GM12878 (cell line): ENCODE measurements around the gene DIP2B. TPM values are rescaled to one million over a fixed set of nuclear protein-coding genes. Genes with fewer than 3 reads are reported as not detected.

Source experiments
- ATAC-seq: fragments of 200-7000 bp; cut with Tn5 transposase; 3 replicates; pipeline ENCODE4 v1.9.1; 2020; ENCODE audit warnings: mild to moderate bottlenecking, moderate library complexity
- BruUV-seq: library from RNA; stranded (reverse); fragments of 400-500 nt; replicated peaks from 2 replicates; lab custom pipeline; 2021; lab: Mats Ljungman, UMichigan
- CTCF ChIA-PET: fragments of 300-600 bp; sonication (Branson Sonifier 250); formaldehyde crosslinking; extraction: SDS; loops from one replicate; lab custom pipeline; 2021; ENCODE audit warnings: inconsistent platforms; lab: Yijun Ruan, JAX
- POLR2A ChIA-PET: fragments of 350-600 bp; formaldehyde crosslinking; extraction: SDS; loops from one replicate; lab custom pipeline; 2021; ENCODE audit warnings: inconsistent platforms; lab: Charles Lee
- RAD21 ChIA-PET: fragments of 300-600 bp; sonication (Branson Sonifier 250); formaldehyde crosslinking; loops from one replicate; lab custom pipeline; 2023; ENCODE audit warnings: antibody characterized with exemption; ENCODE audit not compliant: unreplicated experiment; lab: Charles Lee
- SMC1A ChIA-PET: fragments of 300-600 bp; sonication (Branson Sonifier 250); formaldehyde crosslinking; loops from one replicate; lab custom pipeline; 2023; ENCODE audit not compliant: unreplicated experiment, uncharacterized antibody; lab: Charles Lee
- DNase-seq: peaks from one replicate; pipeline ENCODE4 v3.0.0-alpha.2; 2011; ENCODE audit warnings: low read depth, low spot score
- FAIRE-seq: peaks from 3 replicates; lab custom pipeline; 2011; peaks lifted over from hg19 to GRCh38; lab: Jason Lieb, UNC
- H2AFZ ChIP-seq: 2 replicates; pipeline ENCODE4 v1.6.0; 2011; ENCODE audit warnings: low read depth, low read length, control low read depth; ENCODE audit not compliant: control insufficient read depth
- H3K27ac ChIP-seq: 2 replicates; pipeline ENCODE4 v1.5.1; 2011; ENCODE audit warnings: control low read depth; ENCODE audit not compliant: control insufficient read depth, insufficient read depth
- H3K27me3 ChIP-seq, 2 experiments: replicated peaks in 1 of 2; 2 replicates each; pipeline versions ENCODE4 v1.6.0 to v1.6.1; 2011; ENCODE audit warnings: low read length in 1 of 2; ENCODE audit not compliant: control insufficient read depth in 2 of 2, insufficient read depth in 2 of 2
- H3K36me3 ChIP-seq, 2 experiments: 2 replicates each; pipeline ENCODE4 v1.5.1; 2011; ENCODE audit warnings: low read length in 1 of 2; ENCODE audit not compliant: control insufficient read depth in 2 of 2, insufficient read depth in 2 of 2
- H3K4me1 ChIP-seq: 2 replicates; pipeline ENCODE4 v1.6.1; 2011; ENCODE audit warnings: mild to moderate bottlenecking, low read length, moderate library complexity, mixed read lengths; ENCODE audit not compliant: control insufficient read depth, insufficient read depth
- H3K4me2 ChIP-seq: 2 replicates; pipeline ENCODE4 v1.6.0; 2011; ENCODE audit warnings: control low read depth; ENCODE audit not compliant: control insufficient read depth, insufficient read depth
- H3K4me3 ChIP-seq: fragments of 200-600 bp; sonication (generic); 2 replicates; pipeline ENCODE4 v1.5.1; 2016
- H3K79me2 ChIP-seq: 2 replicates; pipeline ENCODE4 v1.6.0; 2011; ENCODE audit warnings: low read length; ENCODE audit not compliant: control insufficient read depth, insufficient read depth
- H3K9ac ChIP-seq: 2 replicates; pipeline ENCODE4 v1.8.0; 2011; ENCODE audit warnings: low read length, control low read depth, mixed read lengths; ENCODE audit not compliant: control insufficient read depth, insufficient read depth
- H3K9me3 ChIP-seq: replicated peaks from 3 replicates; pipeline ENCODE4 v1.5.1; 2011; ENCODE audit warnings: mild to moderate bottlenecking, low read length; ENCODE audit not compliant: control insufficient read depth, insufficient read depth
- H4K20me1 ChIP-seq: 2 replicates; pipeline ENCODE4 v1.6.0; 2011; ENCODE audit not compliant: control insufficient read depth, insufficient read depth
- CBX3 ChIP-seq: fragments of 200-600 bp; sonication (generic); IDR thresholded peaks from 2 replicates; pipeline ENCODE4 v1.6.1; 2016; ENCODE audit warnings: low read depth, borderline replicate concordance
- PAX8 ChIP-seq: fragments of 450-650 bp; IDR thresholded peaks from 2 replicates; pipeline ENCODE4 v1.6.1; 2017; ENCODE audit warnings: mild to moderate bottlenecking, moderate library complexity
- RAD21 ChIP-seq: IDR thresholded peaks from 2 replicates; pipeline ENCODE4 v1.6.1; 2011; ENCODE audit warnings: mild to moderate bottlenecking, low read depth, low read length, moderate library complexity; ENCODE audit not compliant: insufficient read depth
- SIN3A ChIP-seq: IDR thresholded peaks from 2 replicates; pipeline ENCODE4 v1.6.1; 2012; ENCODE audit warnings: low read depth, low read length, improper control_type of control experiment
- TBL1XR1 ChIP-seq: IDR thresholded peaks from 2 replicates; pipeline ENCODE4 v1.6.1; 2012; ENCODE audit warnings: low read depth, low read length, improper control_type of control experiment
- ZBTB40 ChIP-seq: fragments of 450-650 bp; IDR thresholded peaks from 2 replicates; pipeline ENCODE4 v1.6.1; 2016; ENCODE audit warnings: mild to moderate bottlenecking, moderate library complexity, borderline replicate concordance
- WGBS: methylation state at CpG from one replicate; pipeline ENCODE4 v1.1.6; 2016; ENCODE audit warnings: low lambda C conversion rate; ENCODE audit not compliant: insufficient replicate concordance, insufficient coverage; ENCODE audit errors: missing lambda C conversion rate; 5-methylcytosine and 5-hydroxymethylcytosine counted together
- in situ Hi-C: fragments of 300-500 bp; cut with MboI; formaldehyde crosslinking; loops from 9 replicates; pipeline ENCODE4 v1.14.3; 2018; ENCODE audit warnings: mixed read lengths
- intact Hi-C: fragments of 100-400 bp; cut with micrococcal nuclease; formaldehyde crosslinking; loops from one replicate; pipeline ENCODE4 v1.14.2; 2022; ENCODE audit not compliant: unreplicated experiment
- polyA plus RNA-seq, 11 experiments: library from polyadenylated mRNA; depleted of rRNA in 4 of 11; unstranded in 6 of 11; stranded (reverse) in 5 of 11; fragments of >200 nt; fragmentation: Nextera tagmentation in 4 of 11; fragmentation: Illumina TruSeq in 1 of 11; extraction: Ambion mirVana in 4 of 11; extraction: Trizol in 1 of 11; gene quantifications; 1 replicate in 1 of 11; 2 replicates in 10 of 11; pipeline versions ENCODE4 v1.2.1 to v1.2.3, GENCODE V29; 2011 to 2016; ENCODE audit warnings: inconsistent platforms in 2 of 11, missing spikeins in 2 of 11, low read depth in 1 of 11
- total RNA-seq, 4 experiments: library from RNA; depleted of rRNA in 3 of 4; stranded (reverse); fragments of >200 nt in 3 of 4; fragmentation: Illumina TruSeq in 1 of 4; extraction: Trizol in 1 of 4; gene quantifications; 2 replicates each; pipeline versions ENCODE4 v1.2.1 to v1.2.3, GENCODE V29; 2013 to 2021

The DIP2B gene
- total and polyA plus RNA-seq, 10 of the 15 experiments (the other 5 are each of a cell fraction or from before 2014, with no cell fraction given): 4.5 to 30.0 (median 18.6) TPM

DNA sequence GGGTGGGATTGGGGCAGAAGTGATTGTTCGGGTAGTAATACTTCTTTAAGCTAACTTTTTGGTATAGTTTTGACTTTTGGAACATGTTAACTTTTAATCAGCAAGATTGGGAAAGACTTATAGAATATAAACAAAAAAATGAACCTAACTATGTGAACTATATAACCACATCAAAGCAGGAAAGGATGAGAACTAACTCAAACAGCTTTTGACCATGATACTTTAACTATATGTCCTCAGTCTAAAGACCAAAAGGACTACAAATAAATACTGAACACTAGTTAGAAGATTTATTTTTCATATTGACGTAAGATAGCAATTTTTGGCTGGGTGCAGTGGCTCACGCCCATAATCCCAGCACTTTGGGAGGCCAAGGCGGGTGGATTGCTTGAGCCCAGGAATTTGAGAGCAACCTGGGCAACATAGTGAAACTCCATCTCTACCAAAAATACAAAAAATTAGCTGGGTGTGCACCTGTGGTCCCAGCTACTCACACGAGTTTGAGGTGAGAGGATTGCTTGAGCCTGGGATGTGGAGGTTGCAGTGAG is 150.7 kb downstream of the DIP2B start:
- no peak overlapping the region for H2AFZ ChIP-seq
- CTCF ChIA-PET: interaction anchor here (0.7 to 1.5 kb wide), 4 partner anchors 12 to 146 kb away, joined by 3 read pairs; no protein-coding TSS in a partner anchor

More for the DNA sequence above, 150.7 kb downstream of the DIP2B start:
- intact Hi-C loops: no loop called here
- FAIRE-seq: no peak
- ATAC-seq: no peak
- ChIA-PET POLR2A (interaction anchor here (0.5 kb wide), 1 partner anchor 156 kb away, joined by 4 read pairs; no protein-coding TSS in a partner anchor), RAD21 (interaction anchor here (0.5 to 1.7 kb wide), 3 partner anchors 12 to 156 kb away, joined by 3 to 7 read pairs (median 3); no protein-coding TSS in a partner anchor), SMC1A (interaction anchor here (0.7 to 3.8 kb wide), 6 partner anchors 9 to 151 kb away, joined by 3 to 19 read pairs (median 4); partner anchors contain the start of gene DIP2B)
- Histone ChIP-seq H3K4me2 (no peak overlapping the region), H3K27ac (no peak overlapping the region), H3K79me2 (no peaks in the 10 kb centered on the region; the same call in 1 of the 2 replicates), H4K20me1 (no peaks in the 10 kb centered on the region), H3K9ac (no peak overlapping the region), H3K4me3 (no peak overlapping the region), H3K4me1 (peaks cover 13% of the 10 kb centered on the region), H3K9me3 (no peaks in the 10 kb centered on the region), H3K36me3 (no peaks in the 10 kb centered on the region), H3K27me3 (no peaks in the 10 kb centered on the region)
- in situ Hi-C loops: no loop called here
- TF ChIP-seq TBL1XR1 (no peak), ZBTB40 (no peak), CBX3 (no peak), RAD21 (no peak), PAX8 (no peak), SIN3A (no peak)
- no peak for DNase-seq
- no TSS peak for BruUV-seq
- 91% methylated on average over 5 of the region's 5 CpGs for WGBS
